HTERT RPE-1 (cell line): ENCODE data around the gene ZNF358.

ENCODE experiments used
- in situ Hi-C: fragments of 300-500 bp; cut with MboI; formaldehyde crosslinking; loops from 4 replicates; pipeline ENCODE4 v1.14.3; 2020; ENCODE audit warnings: low sequenced_read_pairs

Gene ZNF358

DNA sequence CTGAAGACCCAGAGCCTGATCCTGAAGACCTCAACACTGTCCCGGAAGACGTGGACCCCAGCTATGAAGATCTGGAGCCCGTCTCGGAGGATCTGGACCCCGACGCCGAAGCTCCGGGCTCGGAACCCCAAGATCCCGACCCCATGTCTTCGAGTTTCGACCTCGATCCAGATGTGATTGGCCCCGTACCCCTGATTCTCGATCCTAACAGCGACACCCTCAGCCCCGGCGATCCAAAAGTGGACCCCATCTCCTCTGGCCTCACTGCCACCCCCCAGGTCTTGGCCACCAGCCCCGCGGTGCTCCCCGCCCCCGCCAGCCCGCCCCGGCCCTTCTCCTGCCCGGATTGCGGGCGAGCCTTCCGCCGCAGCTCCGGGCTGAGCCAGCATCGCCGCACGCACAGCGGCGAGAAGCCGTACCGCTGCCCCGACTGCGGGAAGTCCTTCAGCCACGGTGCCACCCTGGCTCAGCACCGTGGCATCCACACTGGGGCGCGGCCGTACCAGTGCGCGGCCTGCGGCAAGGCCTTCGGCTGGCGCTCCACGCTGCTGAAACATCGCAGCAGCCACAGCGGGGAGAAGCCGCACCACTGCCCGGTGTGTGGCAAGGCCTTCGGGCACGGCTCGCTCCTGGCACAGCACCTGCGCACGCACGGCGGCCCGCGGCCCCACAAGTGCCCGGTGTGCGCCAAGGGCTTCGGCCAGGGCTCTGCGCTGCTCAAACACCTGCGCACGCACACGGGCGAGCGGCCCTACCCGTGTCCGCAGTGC is 3.6 kb downstream of the ZNF358 start:
- in situ Hi-C loops: no loop called here

DNA sequence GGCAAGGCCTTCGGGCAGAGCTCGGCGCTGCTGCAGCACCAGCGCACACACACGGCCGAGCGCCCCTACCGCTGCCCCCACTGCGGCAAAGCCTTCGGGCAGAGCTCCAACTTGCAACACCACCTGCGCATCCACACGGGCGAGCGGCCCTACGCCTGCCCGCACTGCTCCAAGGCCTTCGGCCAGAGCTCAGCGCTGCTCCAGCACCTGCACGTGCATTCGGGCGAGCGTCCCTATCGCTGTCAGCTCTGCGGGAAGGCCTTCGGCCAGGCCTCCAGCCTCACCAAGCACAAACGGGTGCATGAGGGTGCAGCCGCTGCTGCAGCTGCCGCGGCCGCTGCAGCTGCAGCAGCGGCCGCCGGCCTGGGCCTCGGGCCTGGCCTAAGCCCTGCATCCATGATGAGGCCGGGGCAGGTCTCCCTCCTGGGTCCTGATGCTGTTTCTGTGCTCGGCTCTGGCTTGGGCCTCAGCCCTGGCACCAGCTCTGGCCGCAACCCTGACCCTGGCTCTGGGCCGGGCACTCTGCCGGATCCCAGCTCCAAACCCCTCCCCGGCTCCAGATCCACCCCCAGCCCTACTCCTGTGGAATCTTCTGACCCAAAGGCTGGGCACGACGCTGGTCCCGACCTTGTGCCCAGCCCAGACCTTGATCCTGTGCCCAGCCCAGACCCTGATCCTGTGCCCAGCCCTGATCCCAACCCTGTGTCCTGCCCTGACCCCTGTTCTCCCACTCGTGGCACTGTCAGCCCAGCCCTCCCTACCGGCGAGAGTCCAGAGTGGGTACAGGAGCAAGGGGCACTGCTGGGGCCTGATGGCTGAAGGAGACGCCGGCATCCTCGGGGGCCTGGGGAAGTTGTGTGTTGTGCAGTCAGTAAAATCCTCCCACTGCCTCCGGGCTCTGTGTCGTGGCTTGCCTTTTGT is 4.5 kb downstream of the ZNF358 start:
- in situ Hi-C loops: no loop called here

DNA sequence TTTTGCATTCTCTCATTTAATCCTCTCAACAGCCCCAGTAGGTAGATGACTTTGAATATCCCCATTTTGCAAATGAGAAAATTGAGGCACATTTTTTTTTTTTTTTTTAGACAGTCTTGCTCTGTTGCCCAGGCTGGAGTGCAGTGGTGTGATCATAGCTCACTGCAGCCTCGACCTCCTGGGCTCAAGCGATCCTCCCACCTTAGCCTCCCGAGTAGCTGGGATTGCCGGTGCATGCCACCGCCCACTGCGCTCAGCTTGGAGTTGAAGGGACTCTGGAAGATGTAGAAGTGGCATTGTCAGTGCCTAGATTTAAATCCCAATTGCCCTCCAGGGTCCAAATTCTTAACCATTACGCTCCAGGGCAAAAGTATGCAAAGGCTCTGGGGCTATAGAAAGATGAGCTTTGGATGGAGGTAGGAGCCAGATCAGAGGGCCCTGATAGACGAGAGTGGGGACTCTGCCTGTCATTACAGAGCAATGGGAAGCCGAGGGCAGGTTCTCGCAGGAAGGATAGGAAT is 5.7 kb downstream of the ZNF358 start:
- in situ Hi-C loops: no loop called here

DNA sequence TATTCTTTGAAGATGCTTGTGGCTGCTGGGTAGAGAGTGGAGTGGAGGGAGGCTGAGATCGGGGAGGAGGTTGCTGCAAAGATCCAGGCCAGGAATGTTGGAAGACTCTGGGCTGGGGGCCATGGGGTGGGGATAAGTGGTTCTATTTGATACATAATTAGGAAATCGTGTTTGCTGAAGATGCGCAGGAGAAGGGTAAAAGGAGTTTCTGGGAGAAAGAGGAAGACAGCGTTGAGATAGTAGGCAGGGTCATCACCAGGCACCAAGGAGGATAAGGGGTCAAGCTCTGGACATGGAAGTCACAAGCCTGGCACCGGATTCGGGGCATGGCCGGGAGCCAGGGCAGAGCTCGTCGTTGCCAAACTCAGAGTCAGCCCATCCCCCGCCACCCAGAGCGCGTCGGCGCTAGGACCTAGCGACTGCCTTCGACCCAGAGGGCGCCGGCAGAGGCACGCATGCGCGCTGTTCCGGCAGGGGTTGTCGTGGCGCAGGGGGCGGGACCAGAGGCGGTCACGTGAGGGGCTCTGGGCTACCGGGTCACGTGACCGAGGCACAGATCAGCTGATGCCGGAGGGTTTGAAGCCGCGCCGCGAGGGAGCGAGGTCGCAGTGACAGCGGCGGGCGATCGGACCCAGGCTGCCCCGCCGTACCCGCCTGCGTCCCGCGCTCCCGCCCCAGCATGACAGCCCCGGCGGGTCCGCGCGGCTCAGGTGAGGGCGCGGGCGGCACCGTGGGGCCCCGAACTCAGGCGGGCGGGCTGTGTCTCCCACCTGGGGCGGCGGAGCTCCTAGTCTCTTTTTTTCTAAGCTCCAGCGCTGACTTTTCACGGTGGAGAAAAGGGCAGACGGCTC is 6.4 kb downstream of the ZNF358 start, which contains the start of gene MCOLN1:
MCOLN1 (plus strand) TSS at position 553 of the 851 bp plus-strand sequence; CDS start at position 680, 127 bp downstream.
- in situ Hi-C loops: no loop called here

DNA sequence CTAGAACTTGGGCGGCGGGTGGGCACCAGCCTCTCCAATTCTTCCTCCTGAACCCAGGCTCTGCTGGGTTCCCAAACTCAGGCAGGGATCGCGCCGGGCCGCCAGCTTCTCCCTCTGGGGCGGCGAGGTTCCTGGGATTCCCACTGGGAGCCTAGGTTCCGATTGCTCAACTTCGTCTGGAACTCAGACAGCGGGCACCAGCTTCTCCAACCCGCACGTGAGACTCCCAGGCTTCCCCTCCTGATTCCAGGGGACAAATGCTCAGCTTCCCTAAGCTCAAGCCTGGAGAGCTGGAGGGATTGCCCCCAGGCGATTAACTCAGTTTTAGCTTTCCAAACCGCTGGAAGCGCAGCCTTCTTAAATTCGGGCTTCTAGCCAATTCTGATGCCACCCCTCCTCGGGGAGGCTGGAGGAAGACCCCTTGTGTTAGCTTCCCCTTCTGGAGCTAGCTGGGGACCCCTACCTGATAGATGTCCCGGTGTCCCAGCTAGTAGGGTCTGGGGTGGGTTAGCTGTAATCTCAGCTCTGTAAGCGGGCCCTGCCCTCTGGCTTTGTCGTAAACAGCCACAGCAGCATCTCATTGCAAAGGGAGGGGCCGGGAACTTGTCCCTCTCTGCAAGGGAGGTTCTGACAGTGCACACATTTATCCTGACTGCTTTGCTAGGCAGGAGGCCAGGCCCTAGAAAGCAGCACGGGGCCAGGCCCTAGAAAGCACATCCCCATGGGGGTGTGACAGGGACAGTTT is 7.2 kb downstream of the ZNF358 start:
- in situ Hi-C loops: no loop called here

DNA sequence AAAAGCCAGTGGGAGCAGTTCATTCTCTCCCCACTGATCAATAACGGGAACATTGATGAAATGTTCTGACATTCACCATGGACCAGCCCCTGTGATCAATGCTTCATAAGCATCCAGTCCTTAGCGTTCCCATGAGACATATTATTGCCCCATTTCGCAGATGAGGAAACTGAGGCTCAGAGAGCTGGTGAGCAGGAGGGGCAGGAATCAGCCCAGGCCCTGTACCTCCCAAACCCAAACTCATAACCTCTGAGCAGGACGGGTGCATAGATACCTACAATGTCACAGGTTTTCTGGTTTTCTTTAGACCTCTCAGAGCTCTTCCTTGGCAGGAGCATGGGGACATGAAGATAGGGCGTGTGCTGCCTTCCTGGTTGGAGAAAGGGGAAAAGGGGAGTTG is 8.6 kb downstream of the ZNF358 start:
- in situ Hi-C loops: no loop called here

DNA sequence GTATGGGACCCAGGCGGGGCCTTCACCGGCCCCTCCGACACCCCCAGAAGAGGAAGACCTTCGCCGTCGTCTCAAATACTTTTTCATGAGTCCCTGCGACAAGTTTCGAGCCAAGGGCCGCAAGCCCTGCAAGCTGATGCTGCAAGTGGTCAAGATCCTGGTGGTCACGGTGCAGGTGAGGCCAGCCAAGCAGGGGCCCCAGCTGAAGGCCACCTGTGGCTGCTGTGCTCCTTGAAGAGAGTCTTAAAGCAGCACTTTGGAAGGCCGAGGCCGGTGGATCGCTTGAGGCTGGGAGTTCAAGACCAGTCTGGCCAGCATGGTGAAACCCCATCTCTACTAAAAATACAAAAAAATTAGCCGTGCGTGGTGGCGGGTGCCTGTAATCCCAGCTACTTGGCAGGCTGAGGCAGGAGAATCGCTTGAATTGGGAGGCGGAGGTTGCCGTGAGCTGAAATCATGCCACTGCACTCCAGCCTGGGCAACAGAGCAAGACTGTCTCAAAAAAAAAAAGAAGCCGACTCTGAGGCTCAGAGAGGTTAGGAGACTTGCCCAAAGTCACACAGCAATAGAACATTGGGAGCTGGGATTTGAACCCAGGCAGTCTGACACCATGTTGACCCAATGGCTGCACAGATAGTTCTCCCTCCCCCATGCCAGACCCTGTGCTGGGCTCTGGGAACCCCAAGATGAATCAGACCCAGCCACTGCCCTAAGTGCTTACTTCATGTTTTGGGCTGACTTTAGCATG is 9.3 kb downstream of the ZNF358 start:
- in situ Hi-C loops: no loop called here

DNA sequence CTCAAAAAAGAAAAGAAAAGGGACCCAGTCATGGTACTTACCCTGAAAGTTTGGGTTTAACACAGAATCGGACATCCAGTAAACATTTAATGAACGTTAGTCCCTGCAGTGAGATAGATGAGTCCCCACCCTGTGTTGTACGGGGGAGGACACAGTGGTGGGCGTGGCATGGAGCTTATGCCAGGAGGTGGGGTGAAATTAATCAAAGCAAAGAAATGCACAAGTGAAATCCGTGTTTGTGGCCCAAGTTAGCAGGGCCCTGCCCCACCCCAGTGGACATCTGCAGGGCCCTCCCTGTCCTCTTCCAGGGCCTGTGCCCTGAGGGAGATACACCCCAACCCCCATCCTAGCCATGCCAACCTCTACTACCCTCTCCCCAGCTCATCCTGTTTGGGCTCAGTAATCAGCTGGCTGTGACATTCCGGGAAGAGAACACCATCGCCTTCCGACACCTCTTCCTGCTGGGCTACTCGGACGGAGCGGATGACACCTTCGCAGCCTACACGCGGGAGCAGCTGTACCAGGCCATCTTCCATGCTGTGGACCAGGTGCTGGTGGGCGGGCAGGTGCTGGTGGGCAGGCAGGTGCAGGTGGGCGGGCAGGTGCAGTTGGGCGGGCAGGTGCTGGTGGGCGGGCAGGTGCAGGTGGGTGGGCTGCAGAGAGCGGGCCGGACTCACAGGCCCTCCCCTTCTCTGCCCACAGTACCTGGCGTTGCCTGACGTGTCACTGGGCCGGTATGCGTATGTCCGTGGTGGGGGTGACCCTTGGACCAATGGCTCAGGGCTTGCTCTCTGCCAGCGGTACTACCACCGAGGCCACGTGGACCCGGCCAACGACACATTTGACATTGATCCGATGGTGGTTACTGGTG is 10.4 kb downstream of the ZNF358 start:
- in situ Hi-C loops: no loop called here

DNA sequence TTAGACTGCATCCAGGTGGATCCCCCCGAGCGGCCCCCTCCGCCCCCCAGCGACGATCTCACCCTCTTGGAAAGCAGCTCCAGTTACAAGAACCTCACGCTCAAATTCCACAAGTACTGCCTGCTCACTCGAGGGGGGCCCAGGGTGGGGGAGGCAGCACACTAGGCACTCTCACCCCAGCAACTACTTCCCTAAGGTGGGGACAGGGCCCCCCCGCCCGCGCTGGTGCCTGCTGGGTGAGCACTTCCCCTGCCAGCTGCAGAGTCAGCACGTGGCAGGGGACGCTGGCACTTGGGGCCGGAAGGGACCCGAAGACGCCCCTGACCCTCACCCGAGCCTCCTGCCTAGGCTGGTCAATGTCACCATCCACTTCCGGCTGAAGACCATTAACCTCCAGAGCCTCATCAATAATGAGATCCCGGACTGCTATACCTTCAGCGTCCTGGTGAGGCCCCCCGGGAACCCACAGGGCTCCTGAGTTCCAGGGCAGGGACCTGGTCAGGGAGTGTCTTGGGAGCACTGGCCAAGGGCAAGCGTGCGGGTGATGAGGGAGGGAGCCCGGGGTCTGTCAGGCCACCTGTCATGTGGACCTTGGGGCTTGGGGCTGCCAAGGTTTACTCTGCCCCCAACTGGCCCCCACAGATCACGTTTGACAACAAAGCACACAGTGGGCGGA is 11.8 kb downstream of the ZNF358 start:
- in situ Hi-C loops: no loop called here

DNA sequence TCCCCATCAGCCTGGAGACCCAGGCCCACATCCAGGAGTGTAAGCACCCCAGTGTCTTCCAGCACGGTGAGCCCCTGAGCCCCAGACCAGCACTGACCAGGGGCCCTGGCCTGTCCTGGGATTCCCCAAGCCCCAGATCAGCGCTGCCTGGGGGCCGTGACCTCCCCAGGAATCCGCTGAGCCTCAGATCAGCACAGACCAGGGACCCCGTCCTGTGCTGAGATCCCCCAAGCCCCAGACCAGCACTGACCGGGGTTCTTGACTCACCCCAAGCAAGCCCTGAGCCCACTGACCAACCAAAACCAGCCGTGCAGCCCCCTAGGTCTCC is 12.3 kb downstream of the ZNF358 start:
- in situ Hi-C loops: no loop called here

DNA sequence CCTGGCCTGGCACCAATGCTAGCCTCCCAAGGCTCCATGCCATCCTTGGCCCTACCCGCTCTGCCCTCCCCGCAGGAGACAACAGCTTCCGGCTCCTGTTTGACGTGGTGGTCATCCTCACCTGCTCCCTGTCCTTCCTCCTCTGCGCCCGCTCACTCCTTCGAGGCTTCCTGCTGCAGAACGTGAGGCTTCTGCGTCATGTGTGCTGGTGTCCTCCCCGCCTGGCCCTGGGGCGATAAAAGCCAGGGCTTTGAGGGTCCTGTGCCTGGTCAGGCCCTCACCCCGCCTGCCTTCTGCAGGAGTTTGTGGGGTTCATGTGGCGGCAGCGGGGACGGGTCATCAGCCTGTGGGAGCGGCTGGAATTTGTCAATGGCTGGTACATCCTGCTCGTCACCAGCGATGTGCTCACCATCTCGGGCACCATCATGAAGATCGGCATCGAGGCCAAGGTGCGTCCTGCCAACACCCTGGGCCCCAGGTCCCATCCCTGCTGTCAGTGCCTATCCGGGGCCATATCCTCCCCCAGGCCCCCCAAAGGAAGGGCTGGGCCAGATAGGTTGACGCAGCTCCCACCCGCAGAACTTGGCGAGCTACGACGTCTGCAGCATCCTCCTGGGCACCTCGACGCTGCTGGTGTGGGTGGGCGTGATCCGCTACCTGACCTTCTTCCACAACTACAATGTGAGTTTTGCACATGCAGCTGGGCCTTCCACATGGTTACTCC is 12.8 kb downstream of the ZNF358 start:
- in situ Hi-C loops: no loop called here

DNA sequence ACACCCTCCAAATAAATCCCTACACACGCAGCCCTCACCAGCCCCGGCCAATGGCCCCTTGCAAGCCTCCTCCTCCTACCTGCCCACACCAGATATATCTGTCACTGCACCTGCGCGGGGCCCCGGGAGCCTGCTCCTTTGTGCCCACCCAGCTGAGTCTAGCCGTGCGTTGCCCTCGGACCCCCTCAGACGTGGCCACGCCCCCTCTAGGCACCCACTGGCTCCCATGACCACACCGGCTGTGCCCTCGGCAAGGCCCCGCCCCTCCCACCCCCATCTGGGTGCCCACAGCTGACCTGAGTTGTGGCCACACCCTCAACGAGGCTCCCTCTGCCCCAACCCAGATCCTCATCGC is 13.3 kb downstream of the ZNF358 start:
- in situ Hi-C loops: no loop called here

DNA sequence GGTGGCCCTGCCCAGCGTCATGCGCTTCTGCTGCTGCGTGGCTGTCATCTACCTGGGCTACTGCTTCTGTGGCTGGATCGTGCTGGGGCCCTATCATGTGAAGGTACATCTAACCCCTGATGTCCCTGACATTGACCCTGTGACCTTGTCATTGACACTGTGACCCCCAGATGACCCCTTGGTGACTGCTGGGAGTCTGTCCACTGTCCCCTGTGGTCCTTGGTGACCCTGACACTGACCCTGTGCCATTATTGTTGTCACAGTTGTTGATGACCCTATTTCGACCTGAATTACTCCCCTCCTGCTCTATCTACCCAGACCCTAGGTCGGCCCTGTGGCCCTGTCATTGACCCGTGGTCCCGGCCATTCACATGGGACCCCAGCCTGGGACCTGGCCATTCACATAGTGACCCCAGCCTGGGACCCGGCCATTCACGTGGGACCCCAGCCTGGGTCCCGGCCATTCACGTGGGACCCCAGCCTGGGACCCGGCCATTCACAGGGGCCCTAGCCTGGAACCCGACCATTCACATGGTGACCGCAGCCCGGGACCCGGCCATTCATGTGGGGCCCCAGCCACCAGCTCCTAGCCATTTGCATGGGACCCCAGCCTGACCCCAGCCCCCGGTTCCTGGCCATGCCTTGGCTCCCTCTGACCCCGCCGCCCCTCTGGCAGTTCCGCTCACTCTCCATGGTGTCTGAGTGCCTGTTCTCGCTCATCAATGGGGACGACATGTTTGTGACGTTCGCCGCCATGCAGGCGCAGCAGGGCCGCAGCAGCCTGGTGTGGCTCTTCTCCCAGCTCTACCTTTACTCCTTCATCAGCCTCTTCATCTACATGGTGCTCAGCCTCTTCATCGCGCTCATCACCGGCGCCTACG is 13.9 kb downstream of the ZNF358 start:
- in situ Hi-C loops: no loop called here

DNA sequence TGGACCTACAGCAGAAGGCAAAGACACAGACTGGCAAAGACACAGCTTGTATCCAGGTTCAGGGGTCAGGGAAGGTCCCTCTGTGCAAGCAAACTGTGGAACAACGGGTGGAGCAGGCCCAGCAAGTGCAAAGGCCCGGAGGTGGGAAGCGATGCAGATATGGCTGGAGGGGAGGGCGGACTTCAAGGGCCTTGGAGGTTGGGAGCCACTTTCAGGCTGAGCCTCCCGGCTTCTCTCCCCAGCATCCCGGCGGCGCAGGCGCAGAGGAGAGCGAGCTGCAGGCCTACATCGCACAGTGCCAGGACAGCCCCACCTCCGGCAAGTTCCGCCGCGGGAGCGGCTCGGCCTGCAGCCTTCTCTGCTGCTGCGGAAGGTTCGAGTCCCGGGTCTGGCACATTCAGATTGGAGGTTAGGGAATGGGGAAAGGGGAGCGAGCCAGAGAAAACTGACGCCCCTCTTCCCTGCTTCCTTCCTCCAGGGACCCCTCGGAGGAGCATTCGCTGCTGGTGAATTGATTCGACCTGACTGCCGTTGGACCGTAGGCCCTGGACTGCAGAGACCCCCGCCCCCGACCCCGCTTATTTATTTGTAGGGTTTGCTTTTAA is 17.5 kb downstream of the ZNF358 start:
- in situ Hi-C loops: no loop called here

DNA sequence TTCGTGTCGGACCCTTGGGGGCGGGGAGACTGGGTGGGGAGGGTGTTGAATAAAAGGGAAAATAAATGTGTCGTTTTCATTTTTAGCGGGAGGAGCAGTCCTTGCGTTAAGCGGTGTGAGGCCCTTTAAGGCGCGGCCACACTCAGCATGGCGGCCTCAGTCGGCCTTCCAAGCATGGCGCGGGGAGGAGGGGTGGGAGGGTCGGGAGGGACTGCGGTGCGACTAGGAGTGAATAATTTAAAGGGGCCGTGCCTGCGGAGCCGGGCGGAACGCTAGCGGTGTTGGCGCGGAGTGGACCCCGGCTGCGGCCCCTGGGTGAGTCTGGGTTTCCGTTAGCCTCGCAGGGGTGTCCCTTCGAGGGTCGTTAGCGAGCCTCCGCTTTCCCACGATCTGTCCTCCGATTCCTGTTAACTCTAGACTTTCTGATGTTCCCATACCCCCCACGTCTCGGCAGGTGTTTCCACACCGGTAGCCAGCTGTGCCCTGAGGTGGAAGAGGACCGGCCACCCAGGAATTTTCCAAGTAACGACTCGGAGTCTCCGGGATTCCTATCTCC is 18.1 kb downstream of the ZNF358 start:
- in situ Hi-C loops: no loop called here

DNA sequence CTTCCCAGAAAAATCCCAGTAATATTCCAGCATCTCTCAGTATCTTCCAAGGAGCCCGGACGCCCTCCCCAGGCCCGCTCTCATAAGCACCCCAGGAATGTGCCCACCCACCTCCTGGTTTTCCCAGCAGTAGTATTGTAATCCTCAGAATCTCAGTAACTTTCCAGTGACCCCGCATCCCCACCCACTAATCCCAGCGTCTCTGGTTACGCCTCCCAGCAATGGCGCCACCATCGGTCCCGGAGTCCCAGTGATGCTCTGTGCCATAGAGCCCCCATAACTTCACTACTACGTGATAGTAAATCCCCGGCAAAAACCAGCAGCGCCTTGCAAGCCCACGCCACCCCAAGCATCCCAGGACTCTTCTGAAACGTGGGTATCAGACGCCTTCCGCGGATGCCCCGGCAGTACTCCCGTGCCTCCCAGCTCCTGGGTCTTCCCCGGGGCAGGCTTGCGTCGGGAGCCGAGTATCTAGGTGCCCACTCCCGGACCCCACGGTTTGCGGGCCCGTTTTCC is 18.7 kb downstream of the ZNF358 start:
- in situ Hi-C loops: no loop called here
